Natural killer cell (primary cell): ENCODE data around the gene SNRPB2. TPM values are rescaled to one million over a fixed set of nuclear protein-coding genes. Genes with fewer than 3 reads are reported as not detected.

Experiments used
- ATAC-seq, 3 donors: fragments of 150-1000 bp in 2 of 3; fragments of 200-7000 bp in 1 of 3; cut with Tn5 transposase; 1 replicate in 1 of 3; 2 replicates in 2 of 3; pipeline ENCODE4 v1.10.0; 2021; ENCODE audit warnings: mild to moderate bottlenecking in 2 of 3, moderate library complexity in 2 of 3
- DNase-seq, 2 donors: peaks; one replicate each; pipeline versions ENCODE4 v3.0.0 to v3.0.0-alpha.2; 2013 to 2021; ENCODE audit warnings: mixed read lengths in 1 of 2
- H3K27ac ChIP-seq: one replicate; pipeline ENCODE4 v1.5.1; 2013; ENCODE audit warnings: mild to moderate bottlenecking, low read length
- H3K27me3 ChIP-seq: one replicate; pipeline ENCODE4 v1.6.1; 2013; ENCODE audit warnings: low read length; ENCODE audit not compliant: control insufficient read depth, insufficient read depth
- H3K36me3 ChIP-seq: one replicate; pipeline ENCODE4 v1.6.1; 2013; ENCODE audit warnings: low read length; ENCODE audit not compliant: control insufficient read depth, insufficient read depth
- H3K4me1 ChIP-seq: one replicate; pipeline ENCODE4 v1.6.1; 2013; ENCODE audit warnings: low read length; ENCODE audit not compliant: control insufficient read depth, insufficient read depth
- H3K4me3 ChIP-seq: one replicate; pipeline ENCODE4 v1.5.1; 2013; ENCODE audit warnings: low read length
- H3K9me3 ChIP-seq: one replicate; pipeline ENCODE4 v1.6.1; 2013; ENCODE audit warnings: low read length; ENCODE audit not compliant: control insufficient read depth, insufficient read depth
- H3K27ac Mint-ChIP-seq, 2 donors: one replicate each; pipeline ENCODE4 v1.8.0; 2022; ENCODE audit warnings: mild to moderate bottlenecking in 2 of 2, mixed read lengths in 2 of 2, moderate library complexity in 1 of 2
- H3K27me3 Mint-ChIP-seq, 2 donors: one replicate each; pipeline ENCODE4 v1.8.0; 2022; ENCODE audit warnings: low read depth in 2 of 2, mixed read lengths in 2 of 2
- H3K36me3 Mint-ChIP-seq: one replicate; pipeline ENCODE4 v1.8.0; 2022; ENCODE audit warnings: mixed read lengths
- H3K4me1 Mint-ChIP-seq, 2 donors: one replicate each; pipeline ENCODE4 v1.8.0; 2022; ENCODE audit warnings: mixed read lengths in 2 of 2
- H3K4me3 Mint-ChIP-seq: one replicate; pipeline ENCODE4 v1.8.0; 2022; ENCODE audit warnings: mild to moderate bottlenecking, moderate library complexity, mixed read lengths
- H3K9me3 Mint-ChIP-seq, 2 donors: one replicate each; pipeline ENCODE4 v1.8.0; 2022; ENCODE audit warnings: mixed read lengths in 2 of 2
- CTCF ChIP-seq: fragments of 200-600 bp; IDR thresholded peaks from one replicate; pipeline ENCODE4 v1.8.0; 2022; ENCODE audit warnings: antibody characterized with exemption
- WGBS: methylation state at CpG from one replicate; pipeline ENCODE4 v1.1.7; 2013; ENCODE audit warnings: missing lambda C conversion rate; ENCODE audit not compliant: insufficient coverage; 5-methylcytosine and 5-hydroxymethylcytosine counted together
- intact Hi-C: fragments of 100-400 bp; cut with micrococcal nuclease; formaldehyde crosslinking; loops from one replicate; pipeline ENCODE4 v1.14.2; 2022
- total RNA-seq, 4 donors: library from RNA; stranded (reverse); fragments of 120-200 nt in 1 of 4; gene quantifications; one replicate each; pipeline versions ENCODE4 v1.2.3 to v1.2.4, GENCODE V29; 2013 to 2022

Gene SNRPB2
- total RNA-seq, 3 donors from 2014 or later (not counting 1 experiment from before 2014, with no cell fraction given) = 39.4 to 43.0 (median 40.5) TPM

- Mint-ChIP-seq H3K9me3 (no peaks in the 10 kb centered on the region), H3K4me1 (no peaks in the 10 kb centered on the region), H3K27me3 (peaks cover 24 to 27% of the 10 kb centered on the region in 2 donors), H3K4me3 (no peak overlapping the region), H3K36me3 (peaks cover 20% of the 10 kb centered on the region), H3K27ac (no peak overlapping the region)
- intact Hi-C loops = no loop called here
- Histone ChIP-seq H3K4me3 (no peak overlapping the region), H3K27me3 (no peaks in the 10 kb centered on the region), H3K36me3 (peaks cover 17% of the 10 kb centered on the region), H3K4me1 (no peaks in the 10 kb centered on the region), H3K9me3 (no peaks in the 10 kb centered on the region), H3K27ac (no peak overlapping the region)
- DNase-seq (no peak), ATAC-seq (no peak)
- WGBS = 83% methylated on average over 4 of the region's 5 CpGs
- no peak for TF ChIP-seq CTCF
Measured at GRCh38 chr20:16745204-16745603, 15.4 kb downstream of the SNRPB2 start.

DNA sequence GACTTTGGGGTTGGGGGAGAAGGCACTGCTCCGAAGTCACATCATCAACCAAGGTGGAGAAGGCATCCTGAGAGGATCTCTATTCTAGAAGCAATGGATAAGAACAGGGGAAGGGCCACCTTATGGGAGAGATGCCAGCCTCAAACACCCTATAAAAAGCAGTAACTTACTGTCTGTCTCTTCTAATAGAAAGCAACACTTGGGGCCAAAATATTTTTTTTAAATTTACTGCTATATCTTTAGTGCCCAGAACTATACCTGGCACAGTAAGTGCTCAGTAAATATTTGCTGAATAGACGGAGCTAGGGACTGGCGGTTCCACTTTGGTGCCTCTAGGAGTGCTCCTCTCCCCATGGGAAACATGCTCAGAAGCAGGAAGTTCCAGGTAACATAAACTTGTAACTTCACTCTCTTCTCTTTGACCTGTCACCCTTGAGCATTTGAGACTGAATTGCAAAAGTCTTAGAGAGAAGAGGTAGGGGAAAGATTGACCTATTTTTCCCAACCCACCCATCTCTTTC is 17.5 kb downstream of the SNRPB2 start:
- H3K4me1 Mint-ChIP-seq = no peaks in the 10 kb centered on the region

GRCh38 chr20:16748308-16748900 is 18.6 kb downstream of the SNRPB2 start, which contains the start of gene OTOR:
TSS of gene OTOR (plus strand) at chr20:16748358. CDS start at chr20:16748402, 44 bp downstream.
- no peaks in the 10 kb centered on the region for H3K4me1 ChIP-seq
- H3K4me3 ChIP-seq = no peak within 1 kb of the TSS
- no peak for ATAC-seq
- no peaks in the 10 kb centered on the region for H3K36me3 Mint-ChIP-seq
- no peak within 1 kb of the TSS for H3K27ac ChIP-seq
- H3K9me3 Mint-ChIP-seq = no peaks in the 10 kb centered on the region
- H3K9me3 ChIP-seq = no peaks in the 10 kb centered on the region
- no peak within 1 kb of the TSS for H3K27ac Mint-ChIP-seq
- H3K27me3 ChIP-seq = peaks cover 3% of the 10 kb centered on the region
- intact Hi-C loops = no loop called here
- 86% methylated on average over 3 of the region's 5 CpGs for WGBS
- DNase-seq = no peak
- peaks cover 31 to 46% of the 10 kb centered on the region in 2 donors for H3K27me3 Mint-ChIP-seq
- H3K4me1 Mint-ChIP-seq = no peaks in the 10 kb centered on the region
- no peak within 1 kb of the TSS for H3K4me3 Mint-ChIP-seq
- H3K36me3 ChIP-seq = no peaks in the 10 kb centered on the region
- TF ChIP-seq CTCF = no peak

More for the DNA sequence above, 17.5 kb downstream of the SNRPB2 start:
- Histone ChIP-seq H3K27ac (no peak overlapping the region), H3K4me3 (no peak overlapping the region), H3K36me3 (no peaks in the 10 kb centered on the region), H3K4me1 (no peaks in the 10 kb centered on the region), H3K27me3 (peaks cover 3% of the 10 kb centered on the region), H3K9me3 (no peaks in the 10 kb centered on the region)
- no peak for TF ChIP-seq CTCF
- intact Hi-C loops = no loop called here
- Mint-ChIP-seq H3K4me3 (no peak overlapping the region), H3K9me3 (no peaks in the 10 kb centered on the region), H3K27me3 (peaks cover 31 to 39% of the 10 kb centered on the region in 2 donors), H3K36me3 (no peaks in the 10 kb centered on the region), H3K27ac (no peak overlapping the region)
- DNase-seq (no peak), ATAC-seq (no peak)
- 78% methylated on average over 3 of the region's 3 CpGs for WGBS

DNA sequence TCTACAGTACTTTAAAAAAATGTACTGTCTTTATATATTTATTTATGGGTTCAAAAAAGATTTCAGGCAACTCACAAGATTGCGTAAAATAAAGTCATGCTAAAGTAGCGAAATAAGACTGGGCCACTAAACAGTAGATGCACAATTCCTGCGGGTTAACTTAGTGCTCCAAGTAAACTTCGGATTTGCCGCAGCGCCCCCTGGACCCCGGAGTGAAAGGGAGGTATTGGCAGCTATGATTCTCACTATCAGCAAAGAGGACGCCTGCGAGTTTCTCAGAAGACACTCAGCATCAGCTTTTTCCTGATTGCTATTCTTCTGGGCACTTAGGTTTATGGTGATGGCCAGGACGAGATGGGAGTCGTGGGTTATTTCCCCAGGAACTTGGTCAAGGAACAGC is 19.7 kb downstream of the SNRPB2 start:
- WGBS = 53% methylated on average over 11 of the region's 11 CpGs
- no peaks in the 10 kb centered on the region for H3K36me3 Mint-ChIP-seq
- no peak overlapping the region for H3K4me3 ChIP-seq
- no peak for TF ChIP-seq CTCF
- intact Hi-C loops = no loop called here
- H3K4me1 ChIP-seq = no peaks in the 10 kb centered on the region
- no peak overlapping the region for H3K4me3 Mint-ChIP-seq
- H3K9me3 Mint-ChIP-seq = no peaks in the 10 kb centered on the region
- no peaks in the 10 kb centered on the region for H3K36me3 ChIP-seq
- no peak for DNase-seq
- H3K4me1 Mint-ChIP-seq = no peaks in the 10 kb centered on the region
- no peak overlapping the region for H3K27ac ChIP-seq
- peaks cover 31 to 46% of the 10 kb centered on the region in 2 donors for H3K27me3 Mint-ChIP-seq
- no peak overlapping the region for H3K27ac Mint-ChIP-seq
- H3K9me3 ChIP-seq = no peaks in the 10 kb centered on the region
- ATAC-seq = no peak
- H3K27me3 ChIP-seq = peaks cover 3% of the 10 kb centered on the region
